ENCODE results near the gene POP7.

GRCh38 chr7:100711369-100711768, 5.4 kb downstream of the POP7 start:
- no peak for TF ChIP-seq CTCF (IDR thresholded peaks at IDR 0.05; ENCODE audit: low read depth, low read length, poor library complexity, severe bottlenecking)
- no peak for TF ChIP-seq EZH2phosphoT487 (IDR thresholded peaks at IDR 0.05; ENCODE audit: borderline replicate concordance, low read length)

Measured in DOHH2 (cell line).